Ovary (tissue), 9 donors: ENCODE measurements around the gene FRMD4A. TPM values are rescaled to one million over a fixed set of nuclear protein-coding genes. Genes with fewer than 3 reads are reported as not detected.

Experiments used
- DNase-seq, 5 donors: peaks; one replicate each; pipeline ENCODE4 v3.0.0-alpha.2; 2019 to 2020
- H3K27ac ChIP-seq, 2 donors: fragments of 200-600 bp; one replicate each; pipeline versions ENCODE4 v1.5.1 to v1.8.0; 2019 to 2022
- H3K27me3 ChIP-seq: fragments of 200-600 bp; one replicate; pipeline ENCODE4 v1.8.0; 2022
- H3K36me3 ChIP-seq: fragments of 200-600 bp; sonication (generic); one replicate; pipeline ENCODE4 v1.5.1; 2019
- H3K4me1 ChIP-seq: one replicate; pipeline ENCODE4 v1.8.1; 2013; ENCODE audit warnings: mild to moderate bottlenecking, moderate library complexity; ENCODE audit not compliant: insufficient read depth
- H3K4me3 ChIP-seq: fragments of 200-600 bp; sonication (generic); one replicate; pipeline ENCODE4 v1.5.1; 2017
- H3K9me3 ChIP-seq, 2 donors: fragments of 200-600 bp in 1 of 2; sonication (generic) in 1 of 2; one replicate each; pipeline versions ENCODE4 v1.5.1 to v1.8.1; 2013 to 2019; ENCODE audit warnings: mild to moderate bottlenecking in 1 of 2, moderate library complexity in 1 of 2
- EP300 ChIP-seq: sonication (generic); formaldehyde crosslinking; IDR thresholded peaks from one replicate; pipeline ENCODE4 v1.6.1; 2017; ENCODE audit warnings: antibody characterized with exemption
- POLR2A ChIP-seq: fragments of 450-650 bp; IDR thresholded peaks from one replicate; pipeline ENCODE4 v1.6.1; 2017; ENCODE audit warnings: antibody characterized with exemption, mild to moderate bottlenecking, moderate library complexity
- WGBS, 3 donors: extraction: QIAGEN DNeasy Blood & Tissue Kit in 1 of 3; methylation state at CpG; one replicate each; pipeline versions ENCODE4 v1.1.5 to v1.1.7; 2013 to 2017; 5-methylcytosine and 5-hydroxymethylcytosine counted together
- intact Hi-C, 4 donors: fragments of 100-400 bp; cut with DNase I; formaldehyde crosslinking; loops; one replicate each; pipeline versions ENCODE4 v1.11.0 to v1.15.1; 2022 to 2023
- polyA plus RNA-seq, 2 donors: library from polyadenylated mRNA; stranded (reverse); fragments of 200-250 nt in 1 of 2; fragments of 350-450 nt in 1 of 2; fragmentation: Illumina TruSeq in 1 of 2; extraction: RNeasy Lipid Tissue Mini Kit (QIAGEN cat#74804) in 1 of 2; gene quantifications; one replicate each; pipeline ENCODE4 v1.2.3, GENCODE V29; 2013 to 2014
- total RNA-seq, 7 donors: library from RNA; depleted of rRNA in 2 of 7; stranded (reverse); fragments of >200 nt in 2 of 7; fragmentation: NEBNext Ultra II Directional in 3 of 7; extraction: Animal tissue kit (Norgen Biotek cat#: 25700) in 3 of 7; gene quantifications; one replicate each; pipeline versions ENCODE4 v1.1.0 to v1.2.4, GENCODE V29; 2016 to 2023
- TF ChIP-seq, protein P1 (sequence below), 3 donors: fragments of 450-650 bp in 2 of 3; fragments of 200-600 bp in 1 of 3; IDR thresholded peaks; one replicate each; pipeline versions ENCODE4 v1.5.1 to v1.8.0; 2016 to 2022; ENCODE audit warnings: antibody characterized with exemption in 3 of 3, mild to moderate bottlenecking in 1 of 3
- donor health status: DM: no; HTN: no; CAD: no; lungs with moderate emphysema.
- donor health status: DM: no; HTN: no; CAD: no.
- donor health status: Bipolar disorder and iron deficiency.
- donor health status: DM: yes; HTN: yes; CAD: no.
- donor health status: DM: no; HTN: no; CAD: no.
- donor health status: DM: yes; HTN: yes; CAD: no.

Gene FRMD4A
- total and polyA plus RNA-seq, 9 donors = 5.5 to 24.7 (median 11.3) TPM

DNA sequence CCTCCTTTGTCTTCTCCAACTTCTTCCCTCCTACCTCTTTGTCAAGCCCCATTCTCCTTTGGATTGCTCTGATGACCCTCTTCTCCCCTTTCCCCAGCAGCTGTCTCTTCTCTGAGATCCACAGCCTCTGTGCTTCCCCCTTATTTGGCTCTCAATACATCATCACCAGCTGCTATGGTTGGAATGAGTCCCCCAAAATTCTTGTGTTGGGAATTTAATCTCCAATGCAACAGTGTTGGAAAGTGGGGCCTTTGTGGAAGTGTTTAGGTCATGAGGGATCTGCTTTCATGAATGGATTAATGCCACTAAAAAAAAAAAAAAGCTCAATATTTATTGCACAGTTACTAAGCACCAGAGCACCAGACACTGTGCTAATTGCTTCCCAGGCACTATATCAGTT is 39.2 kb upstream of the FRMD4A start:
- Histone ChIP-seq H3K9me3 (no peaks in the 10 kb centered on the region), H3K4me1 (no peaks in the 10 kb centered on the region), H3K4me3 (no peak overlapping the region), H3K27me3 (no peaks in the 10 kb centered on the region), H3K27ac (no peak overlapping the region), H3K36me3 (no peaks in the 10 kb centered on the region)
- intact Hi-C loops = no loop called here
- no peak for DNase-seq
- TF ChIP-seq POLR2A (no peak), EP300 (no peak)
- TF ChIP-seq, protein P1, sequence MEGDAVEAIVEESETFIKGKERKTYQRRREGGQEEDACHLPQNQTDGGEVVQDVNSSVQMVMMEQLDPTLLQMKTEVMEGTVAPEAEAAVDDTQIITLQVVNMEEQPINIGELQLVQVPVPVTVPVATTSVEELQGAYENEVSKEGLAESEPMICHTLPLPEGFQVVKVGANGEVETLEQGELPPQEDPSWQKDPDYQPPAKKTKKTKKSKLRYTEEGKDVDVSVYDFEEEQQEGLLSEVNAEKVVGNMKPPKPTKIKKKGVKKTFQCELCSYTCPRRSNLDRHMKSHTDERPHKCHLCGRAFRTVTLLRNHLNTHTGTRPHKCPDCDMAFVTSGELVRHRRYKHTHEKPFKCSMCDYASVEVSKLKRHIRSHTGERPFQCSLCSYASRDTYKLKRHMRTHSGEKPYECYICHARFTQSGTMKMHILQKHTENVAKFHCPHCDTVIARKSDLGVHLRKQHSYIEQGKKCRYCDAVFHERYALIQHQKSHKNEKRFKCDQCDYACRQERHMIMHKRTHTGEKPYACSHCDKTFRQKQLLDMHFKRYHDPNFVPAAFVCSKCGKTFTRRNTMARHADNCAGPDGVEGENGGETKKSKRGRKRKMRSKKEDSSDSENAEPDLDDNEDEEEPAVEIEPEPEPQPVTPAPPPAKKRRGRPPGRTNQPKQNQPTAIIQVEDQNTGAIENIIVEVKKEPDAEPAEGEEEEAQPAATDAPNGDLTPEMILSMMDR (IDR thresholded peaks at IDR 0.05) = no peak

DNA sequence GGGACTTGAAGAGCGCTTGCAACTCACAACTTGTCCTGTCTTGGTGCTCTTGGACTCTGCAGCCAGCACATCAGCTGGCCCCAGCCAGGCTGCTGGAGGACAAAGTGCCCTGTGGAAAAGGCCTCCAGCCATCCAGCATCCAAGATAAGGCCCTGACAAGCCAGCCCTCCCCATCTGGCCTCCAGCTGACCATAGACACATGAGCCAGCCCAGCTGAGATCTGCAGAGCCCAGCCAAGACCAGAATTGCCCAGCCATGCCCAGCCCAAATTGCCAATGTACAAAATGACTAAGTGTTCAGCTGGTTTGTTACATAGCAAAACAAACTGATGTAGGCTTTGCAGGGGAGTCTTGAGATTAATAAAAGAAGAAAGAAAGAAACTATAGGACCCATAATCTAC is 36.0 kb upstream of the FRMD4A start:
- Histone ChIP-seq H3K27me3 (no peaks in the 10 kb centered on the region), H3K9me3 (no peaks in the 10 kb centered on the region), H3K4me1 (no peaks in the 10 kb centered on the region), H3K36me3 (no peaks in the 10 kb centered on the region), H3K4me3 (no peak overlapping the region), H3K27ac (no peak overlapping the region)
- intact Hi-C loops = no loop called here
- DNase-seq = no peak
- 85 to 100% (median 98%) methylated on average over 1 of the region's 1 CpG for WGBS, 3 donors
- TF ChIP-seq, protein P1 (IDR thresholded peaks at IDR 0.05) = no peak
- TF ChIP-seq EP300 (no peak), POLR2A (no peak)

DNA sequence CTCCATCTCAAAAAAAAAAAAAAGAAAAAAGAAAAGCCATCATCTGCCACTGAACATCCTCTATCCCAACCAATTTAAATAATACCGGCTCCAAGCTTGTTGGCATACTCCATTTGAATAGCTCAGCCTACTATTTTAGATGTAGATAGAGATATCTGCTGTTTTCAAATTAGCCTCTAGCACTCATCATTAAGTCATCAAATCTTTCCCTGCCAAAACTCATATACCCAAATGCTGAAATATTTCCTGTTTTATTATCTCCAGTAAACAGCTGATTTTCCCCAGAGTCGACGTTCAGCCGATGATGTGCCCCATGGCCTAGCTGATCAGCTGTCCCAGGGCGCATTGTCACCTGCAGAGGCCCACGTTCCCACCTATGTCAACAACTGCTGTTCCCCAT is 34.5 kb upstream of the FRMD4A start:
- Histone ChIP-seq H3K36me3 (no peaks in the 10 kb centered on the region), H3K4me3 (no peak overlapping the region), H3K27me3 (no peaks in the 10 kb centered on the region), H3K27ac (no peak overlapping the region), H3K9me3 (no peaks in the 10 kb centered on the region), H3K4me1 (no peaks in the 10 kb centered on the region)
- 75 to 82% (median 81%) methylated on average over 6 of the region's 6 CpGs for WGBS, 3 donors
- no peak for TF ChIP-seq EP300
- TF ChIP-seq, protein P1 (IDR thresholded peaks at IDR 0.05) = no peak
- TF ChIP-seq POLR2A = no peak
- intact Hi-C loops = no loop called here
- DNase-seq = no peak

DNA sequence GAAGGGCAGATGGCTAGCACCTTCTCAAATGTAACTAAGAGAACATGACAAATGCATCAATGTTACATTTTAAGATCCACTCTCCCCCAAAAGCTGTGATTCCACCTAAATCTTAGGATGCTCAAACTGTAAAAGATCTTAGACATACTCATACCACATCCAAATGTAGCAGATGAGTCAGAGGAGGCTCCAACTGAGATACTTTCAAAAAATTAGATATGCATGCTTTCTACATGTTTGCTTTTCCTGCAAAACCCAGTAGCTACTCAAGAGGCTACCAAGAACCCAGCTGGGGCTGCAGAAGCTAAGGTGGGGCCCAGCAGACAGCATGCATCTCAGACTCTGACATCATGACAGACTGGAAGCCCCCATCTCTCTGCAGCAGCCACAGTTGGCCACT is 31.4 kb upstream of the FRMD4A start:
- no peaks in the 10 kb centered on the region for H3K36me3 ChIP-seq
- no peak overlapping the region for H3K4me3 ChIP-seq

More for the DNA sequence above, 31.4 kb upstream of the FRMD4A start:
- Histone ChIP-seq H3K9me3 (no peaks in the 10 kb centered on the region), H3K27ac (no peak overlapping the region), H3K27me3 (no peaks in the 10 kb centered on the region), H3K4me1 (no peaks in the 10 kb centered on the region)
- intact Hi-C loops = no loop called here
- TF ChIP-seq POLR2A (no peak), EP300 (no peak)
- TF ChIP-seq, protein P1 (IDR thresholded peaks at IDR 0.05) = no peak
- no peak for DNase-seq
